T-helper 17 cell (primary cell): ENCODE data around the gene CACNG3. TPM values are rescaled to one million over a fixed set of nuclear protein-coding genes. Genes with fewer than 3 reads are reported as not detected.
"Not testable (repeated sequence)": the region's sequence is repeated elsewhere in the genome, so short reads cannot be mapped to it uniquely, and the experiment has no call there.

Experiments
- ATAC-seq: fragments of 150-1000 bp; cut with Tn5 transposase; 2 replicates; pipeline ENCODE4 v1.10.0; 2021; ENCODE audit warnings: mild to moderate bottlenecking, moderate library complexity
- DNase-seq, 3 donors: peaks; one replicate each; pipeline versions ENCODE4 v3.0.0 to v3.0.0-alpha.2; 2020 to 2021
- H3K9me3 ChIP-seq: one replicate; pipeline ENCODE4 v1.7.0; 2013; ENCODE audit warnings: low read length, mild to moderate bottlenecking; ENCODE audit not compliant: control insufficient read depth, poor library complexity, severe bottlenecking
- H3K27ac Mint-ChIP-seq: one replicate; pipeline ENCODE4 v1.8.0; 2022; ENCODE audit warnings: mild to moderate bottlenecking, moderate library complexity, mixed read lengths
- H3K27me3 Mint-ChIP-seq: one replicate; pipeline ENCODE4 v1.8.0; 2022; ENCODE audit warnings: mixed read lengths
- H3K36me3 Mint-ChIP-seq: one replicate; pipeline ENCODE4 v1.8.0; 2022; ENCODE audit warnings: low read depth, mixed read lengths
- H3K4me1 Mint-ChIP-seq: one replicate; pipeline ENCODE4 v1.8.0; 2022; ENCODE audit warnings: mild to moderate bottlenecking, mixed read lengths
- H3K4me3 Mint-ChIP-seq: one replicate; pipeline ENCODE4 v1.8.0; 2022; ENCODE audit warnings: mild to moderate bottlenecking, moderate library complexity, mixed read lengths
- total RNA-seq, 4 donors: library from RNA in 2 of 4; stranded (reverse) in 2 of 4; gene quantifications; one replicate each; pipeline ENCODE4 v1.2.3 and lab custom pipeline; 2022 to 2026

Gene CACNG3
- total RNA-seq, 2 donors from 2014 or later: not detected

DNA sequence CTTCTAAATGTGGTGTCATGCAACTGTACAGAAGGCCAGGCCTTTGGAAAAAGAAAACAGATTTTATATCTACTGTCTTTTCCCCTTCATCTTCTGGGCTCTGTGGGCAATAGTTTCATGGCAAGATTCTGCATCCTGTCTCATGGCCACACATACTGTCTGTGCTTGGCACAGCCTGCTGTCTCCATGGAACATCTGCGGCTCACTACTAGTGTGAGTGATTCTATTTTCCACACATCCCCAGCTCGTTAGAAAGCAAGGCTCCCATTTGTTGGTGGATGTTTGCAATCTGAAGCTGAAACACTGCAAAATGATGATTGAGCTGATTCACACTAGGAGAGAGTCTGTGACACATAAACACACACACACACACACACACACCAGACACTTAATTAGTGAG is 32.4 kb downstream of the CACNG3 start:
- H3K36me3 Mint-ChIP-seq: peaks cover 3% of the 10 kb centered on the region
- no peak overlapping the region for H3K27ac Mint-ChIP-seq
- no peak overlapping the region for H3K4me3 Mint-ChIP-seq
- no peaks in the 10 kb centered on the region for H3K9me3 ChIP-seq
- ATAC-seq (no peak), DNase-seq (no peak)
- H3K27me3 Mint-ChIP-seq: peaks cover 27% of the 10 kb centered on the region
- H3K4me1 Mint-ChIP-seq: no peaks in the 10 kb centered on the region

GRCh38 chr16:24289166-24289700 is 33.1 kb downstream of the CACNG3 start:
- H3K27me3 Mint-ChIP-seq: peaks cover 34% of the 10 kb centered on the region
- no peaks in the 10 kb centered on the region for H3K9me3 ChIP-seq
- H3K27ac Mint-ChIP-seq: no peak overlapping the region
- DNase-seq: no peak
- H3K4me1 Mint-ChIP-seq: no peaks in the 10 kb centered on the region
- H3K36me3 Mint-ChIP-seq: peaks cover 3% of the 10 kb centered on the region
- no peak for ATAC-seq
- no peak overlapping the region for H3K4me3 Mint-ChIP-seq

DNA sequence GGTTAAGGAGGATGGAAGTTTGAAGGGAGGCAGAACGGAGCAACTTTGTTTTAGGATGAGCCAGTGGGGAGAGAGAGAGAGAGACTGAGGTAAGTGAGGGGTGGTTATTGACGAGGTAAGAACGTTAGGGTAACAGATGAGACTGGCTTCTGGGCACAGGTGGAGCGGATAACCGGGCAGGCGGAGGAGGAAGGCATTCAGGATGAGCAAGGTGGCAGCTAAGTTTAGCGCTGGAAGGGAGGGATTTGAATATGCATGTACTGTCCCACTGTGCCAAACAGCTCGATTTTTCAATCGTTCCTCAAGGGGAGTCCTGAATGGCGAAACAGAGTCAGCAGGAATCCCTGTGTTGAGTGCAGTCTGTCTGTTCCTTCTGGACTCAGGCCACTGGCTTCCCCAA is 35.8 kb downstream of the CACNG3 start:
- Mint-ChIP-seq H3K4me3 (no peak overlapping the region), H3K27me3 (peaks cover 46% of the 10 kb centered on the region), H3K4me1 (no peaks in the 10 kb centered on the region), H3K27ac (no peak overlapping the region), H3K36me3 (no peaks in the 10 kb centered on the region)
- no peak for DNase-seq
- ATAC-seq: no peak
- no peaks in the 10 kb centered on the region for H3K9me3 ChIP-seq

- Mint-ChIP-seq H3K4me3 (no peak overlapping the region), H3K27ac (no peak overlapping the region), H3K27me3 (peaks cover 50% of the 10 kb centered on the region), H3K36me3 (no peaks in the 10 kb centered on the region), H3K4me1 (no peaks in the 10 kb centered on the region)
- DNase-seq (no peak), ATAC-seq (no peak)
- H3K9me3 ChIP-seq: no peaks in the 10 kb centered on the region
Observed at GRCh38 chr16:24294131-24294530, 38.0 kb downstream of the CACNG3 start.

DNA sequence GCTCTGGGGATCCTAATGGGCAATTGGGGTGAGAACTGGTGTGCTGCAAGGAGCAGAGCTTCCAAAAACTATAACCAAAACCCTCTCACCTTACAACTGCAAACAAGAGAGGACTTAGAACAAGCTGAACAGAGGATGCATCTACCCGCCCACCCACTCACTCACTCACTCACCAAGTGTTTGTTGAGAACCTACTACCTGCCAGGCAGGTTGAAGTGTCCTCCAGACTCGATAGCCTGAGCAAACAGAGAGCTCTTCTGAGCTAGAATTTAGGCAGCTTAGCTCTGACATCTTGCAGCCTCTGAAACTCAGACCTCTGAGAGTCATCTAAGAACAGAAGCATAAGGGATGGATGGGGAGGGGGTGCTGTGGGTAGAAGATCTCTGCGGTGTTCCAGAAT is 41.2 kb downstream of the CACNG3 start:
- H3K36me3 Mint-ChIP-seq: peaks cover 2% of the 10 kb centered on the region
- H3K9me3 ChIP-seq: no peaks in the 10 kb centered on the region
- H3K4me1 Mint-ChIP-seq: no peaks in the 10 kb centered on the region
- no peak for ATAC-seq
- DNase-seq: no peak
- H3K27ac Mint-ChIP-seq: no peak overlapping the region
- H3K4me3 Mint-ChIP-seq: no peak overlapping the region
- peaks cover 70% of the 10 kb centered on the region for H3K27me3 Mint-ChIP-seq

DNA sequence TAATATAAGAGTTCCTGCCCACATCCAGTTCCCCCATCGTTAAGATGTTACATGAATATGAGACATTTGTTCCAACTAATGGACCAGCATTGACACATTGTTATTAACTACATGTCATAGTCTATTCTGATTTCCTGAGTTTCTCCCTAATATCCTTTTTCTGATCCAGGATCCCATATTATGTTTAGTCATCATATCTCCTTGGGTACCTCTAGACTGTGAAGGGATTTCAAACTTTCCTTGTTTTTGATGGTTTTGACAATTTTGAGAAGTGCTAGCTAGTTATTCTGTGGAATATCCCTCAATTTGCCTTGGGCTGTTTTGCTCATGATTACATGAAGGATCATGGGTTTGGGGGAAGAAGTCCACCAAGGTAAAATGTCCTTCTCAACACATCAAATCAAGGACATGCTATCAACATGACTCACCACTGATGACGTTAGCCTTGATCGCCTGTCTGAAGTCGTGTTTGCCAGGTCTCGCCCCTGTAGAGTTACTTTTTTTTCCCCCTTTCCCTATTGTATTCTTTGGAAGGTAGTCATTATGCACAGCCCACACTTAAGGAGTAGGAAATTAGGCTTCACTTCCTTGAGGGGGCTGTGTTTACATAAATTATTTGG is 42.5 kb downstream of the CACNG3 start:
- DNase-seq: no peak
- no peaks in the 10 kb centered on the region for H3K9me3 ChIP-seq
- peaks cover 2% of the 10 kb centered on the region for H3K36me3 Mint-ChIP-seq
- no peaks in the 10 kb centered on the region for H3K4me1 Mint-ChIP-seq
- no peak overlapping the region for H3K27ac Mint-ChIP-seq
- no peak for ATAC-seq
- no peak overlapping the region for H3K4me3 Mint-ChIP-seq
- peaks cover 65% of the 10 kb centered on the region for H3K27me3 Mint-ChIP-seq

DNA sequence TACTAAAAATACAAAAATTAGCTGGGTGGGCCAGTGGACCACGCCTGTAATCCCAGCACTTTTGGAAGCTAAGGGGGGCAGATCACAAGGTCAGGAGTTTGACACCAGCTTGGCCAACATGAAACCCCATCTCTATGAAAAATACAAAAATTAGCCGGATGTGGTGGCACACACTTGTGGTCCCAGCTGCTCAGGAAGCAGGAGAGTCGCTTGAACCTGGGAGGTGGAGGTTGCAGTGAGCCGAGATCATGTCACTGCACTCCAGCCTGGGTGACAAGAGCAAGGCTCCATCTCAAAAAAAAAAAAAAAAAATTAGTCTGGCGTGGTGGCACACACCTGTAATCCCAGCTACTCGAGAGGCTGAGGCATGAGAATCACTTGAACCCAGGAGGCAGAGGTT is 44.6 kb downstream of the CACNG3 start:
- not testable (repeated sequence) for H3K9me3 ChIP-seq, H3K4me3 Mint-ChIP-seq

DNA sequence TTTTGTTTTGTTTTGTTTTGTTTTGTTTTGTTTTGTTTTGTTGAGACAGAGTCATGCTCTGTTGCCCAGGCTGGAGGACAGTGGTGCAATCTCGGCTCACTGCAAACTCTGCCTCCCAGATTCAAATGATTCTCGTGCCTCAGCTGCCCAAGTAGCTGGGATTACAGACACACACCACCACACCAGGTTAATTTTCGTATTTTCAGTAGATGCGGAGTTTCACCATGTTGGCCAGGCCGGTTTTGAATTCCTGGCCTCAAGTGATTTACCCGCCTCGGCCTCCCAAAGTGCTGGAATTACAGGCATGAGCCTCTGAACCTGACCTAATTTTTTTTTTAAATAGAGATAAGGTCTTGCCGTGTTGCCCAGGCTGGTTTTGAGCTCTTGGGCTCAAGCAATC is 46.5 kb downstream of the CACNG3 start:
- Mint-ChIP-seq H3K27me3 (peaks cover 48% of the 10 kb centered on the region), H3K4me1 (no peaks in the 10 kb centered on the region), H3K27ac (no peak overlapping the region), H3K36me3 (peaks cover 2% of the 10 kb centered on the region), H3K4me3 (no peak overlapping the region)
- no peak for ATAC-seq
- no peak for DNase-seq
- no peaks in the 10 kb centered on the region for H3K9me3 ChIP-seq

More for the DNA sequence above, 44.6 kb downstream of the CACNG3 start:
- not testable (repeated sequence) for ATAC-seq, H3K4me1 Mint-ChIP-seq, DNase-seq, H3K27ac Mint-ChIP-seq, H3K36me3 Mint-ChIP-seq
- peaks cover 45% of the 10 kb centered on the region for H3K27me3 Mint-ChIP-seq

- ATAC-seq (no peak), DNase-seq (no peak)
- Mint-ChIP-seq H3K4me1 (no peaks in the 10 kb centered on the region), H3K27ac (no peak overlapping the region), H3K36me3 (peaks cover 2% of the 10 kb centered on the region), H3K4me3 (no peak overlapping the region), H3K27me3 (peaks cover 61% of the 10 kb centered on the region)
- no peaks in the 10 kb centered on the region for H3K9me3 ChIP-seq
Observed at GRCh38 chr16:24308200-24308599, 52.1 kb downstream of the CACNG3 start.

GRCh38 chr16:24309258-24310142 is 53.4 kb downstream of the CACNG3 start:
- H3K27me3 Mint-ChIP-seq: peaks cover 63% of the 10 kb centered on the region

DNA sequence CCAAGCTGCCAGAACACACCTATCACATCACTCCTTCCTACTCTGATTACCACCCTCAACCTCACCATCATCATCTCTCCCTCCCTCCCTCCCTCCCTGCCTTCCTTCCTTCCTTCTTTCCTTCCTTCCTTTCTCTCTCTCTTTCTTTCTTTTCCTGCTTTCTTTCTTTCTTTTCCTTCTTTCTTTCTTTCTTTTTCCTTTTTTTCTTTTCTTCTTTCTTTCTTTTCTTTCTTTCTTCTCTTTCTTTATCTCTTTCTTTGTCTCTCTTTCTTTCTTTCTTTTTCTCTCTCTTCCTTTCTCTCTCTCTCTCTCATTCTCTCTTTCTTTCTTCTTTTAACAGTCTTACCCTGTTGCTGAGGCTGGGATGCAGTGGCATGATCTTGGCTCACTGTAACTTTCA is 59.2 kb downstream of the CACNG3 start:
- H3K4me3 Mint-ChIP-seq: no peak overlapping the region

More at GRCh38 chr16:24309258-24310142, 53.4 kb downstream of the CACNG3 start:
- no peak overlapping the region for H3K27ac Mint-ChIP-seq
- H3K4me1 Mint-ChIP-seq: no peaks in the 10 kb centered on the region
- no peak overlapping the region for H3K4me3 Mint-ChIP-seq
- H3K36me3 Mint-ChIP-seq: peaks cover 2% of the 10 kb centered on the region
- ATAC-seq: no peak
- no peak for DNase-seq
- no peaks in the 10 kb centered on the region for H3K9me3 ChIP-seq

DNA sequence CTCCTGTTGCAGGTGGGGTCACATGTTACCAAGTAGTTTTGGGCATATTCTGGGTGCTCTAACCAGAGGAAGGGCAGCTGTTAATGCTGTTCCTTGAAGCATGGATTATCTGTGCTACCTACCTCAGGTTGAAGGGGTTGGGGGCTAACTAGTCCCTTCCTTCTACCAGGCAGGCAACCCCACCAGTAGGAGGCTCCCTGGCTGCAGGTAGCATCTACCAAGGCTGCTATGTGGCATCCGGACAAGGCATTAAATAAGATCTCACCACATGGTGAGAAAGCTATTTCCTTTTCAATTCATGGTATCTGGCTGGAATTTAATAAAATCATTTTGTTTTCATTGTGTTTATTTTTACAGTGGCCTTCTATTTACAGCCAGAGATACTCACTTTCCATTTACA is 62.5 kb downstream of the CACNG3 start:
- Mint-ChIP-seq H3K4me1 (peaks cover 6% of the 10 kb centered on the region), H3K27me3 (peaks cover 69% of the 10 kb centered on the region), H3K27ac (no peak overlapping the region), H3K36me3 (peaks cover 4% of the 10 kb centered on the region), H3K4me3 (no peak overlapping the region)
- no peak for ATAC-seq
- no peak for DNase-seq
- H3K9me3 ChIP-seq: no peaks in the 10 kb centered on the region

More for the DNA sequence above, 59.2 kb downstream of the CACNG3 start:
- ATAC-seq: no peak
- H3K4me1 Mint-ChIP-seq: peaks cover 6% of the 10 kb centered on the region
- H3K27ac Mint-ChIP-seq: no peak overlapping the region
- peaks cover 4% of the 10 kb centered on the region for H3K36me3 Mint-ChIP-seq
- DNase-seq: no peak
- peaks cover 65% of the 10 kb centered on the region for H3K27me3 Mint-ChIP-seq
- no peaks in the 10 kb centered on the region for H3K9me3 ChIP-seq

DNA sequence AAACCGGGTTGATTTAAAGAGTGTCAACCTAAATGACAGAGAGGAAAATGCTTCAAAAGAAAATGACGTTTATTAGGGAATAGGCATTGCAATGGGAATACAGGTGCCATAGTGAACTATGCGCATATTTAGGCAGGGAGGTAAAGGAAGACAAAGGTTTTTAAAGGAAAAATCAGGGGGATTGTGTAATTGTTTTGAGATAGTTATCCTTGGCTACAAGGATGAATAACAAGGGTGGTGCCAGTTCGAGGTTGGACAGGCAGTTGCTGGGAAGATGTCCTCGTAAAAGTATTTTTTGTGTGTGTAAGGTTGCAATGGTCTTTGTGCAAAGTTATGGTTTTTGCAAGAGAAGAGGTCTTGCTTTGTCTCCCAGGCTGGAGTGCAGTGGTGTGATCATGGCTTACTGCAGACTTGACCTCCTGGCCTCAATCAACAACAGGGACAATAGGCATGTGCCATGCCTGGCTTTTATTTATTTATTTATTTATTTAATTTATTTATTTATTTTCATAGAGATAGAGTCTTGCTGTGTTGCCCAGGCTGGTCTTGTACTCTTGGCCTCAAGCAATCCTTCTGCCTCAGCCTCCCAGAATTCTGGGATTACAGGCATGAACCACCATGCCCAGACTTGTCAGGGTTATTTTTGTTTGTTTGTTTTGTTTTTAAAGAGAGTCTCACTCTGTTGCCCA is 63.1 kb downstream of the CACNG3 start:
- peaks cover 4% of the 10 kb centered on the region for H3K36me3 Mint-ChIP-seq
- H3K27me3 Mint-ChIP-seq: peaks cover 68% of the 10 kb centered on the region
- peaks cover 6% of the 10 kb centered on the region for H3K4me1 Mint-ChIP-seq
- ATAC-seq (no peak), DNase-seq (no peak)
- H3K27ac Mint-ChIP-seq: no peak overlapping the region
- no peak overlapping the region for H3K4me3 Mint-ChIP-seq
- no peaks in the 10 kb centered on the region for H3K9me3 ChIP-seq
